ENCODE data around the gene RAB11FIP2. TPM values are rescaled to one million over a fixed set of nuclear protein-coding genes. Genes with fewer than 3 reads are reported as not detected.

The RAB11FIP2 gene
- total and polyA plus RNA-seq, 2 of the 4 experiments (the other 2 are of a cell fraction): 3.6 to 16.1 TPM

DNA sequence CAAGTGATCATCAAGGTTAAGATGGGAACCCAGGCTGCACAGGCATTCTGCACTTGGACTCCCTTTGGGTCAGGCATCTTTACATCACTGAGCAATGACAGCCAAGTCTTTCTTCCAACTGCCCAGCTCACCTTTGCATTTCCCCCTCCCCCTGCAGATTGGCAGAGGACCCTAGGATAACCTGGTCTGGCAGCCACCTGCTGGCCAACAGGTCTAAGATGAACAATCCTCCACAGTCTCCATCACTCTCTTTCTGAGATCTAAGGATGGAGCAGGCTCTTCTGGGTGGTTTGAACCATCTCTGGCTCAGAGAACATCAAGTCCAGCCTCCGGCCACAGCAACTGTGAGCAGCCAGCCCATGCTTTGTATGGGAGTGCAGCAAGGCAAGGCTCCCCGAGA lies 75.8 kb downstream of the RAB11FIP2 start:
- H3K4me2 ChIP-seq (ENCODE audit: low read depth, low read length): no peak overlapping the region
- no peaks in the 10 kb centered on the region for H3K36me3 ChIP-seq (ENCODE audit: control insufficient read depth, insufficient read depth, low read length)
- no peak overlapping the region for H3K4me3 ChIP-seq (ENCODE audit: insufficient read depth, low read depth, low read length)
- no peaks in the 10 kb centered on the region for H3K4me1 ChIP-seq (ENCODE audit: control insufficient read depth, insufficient read depth, low read length)
- H2BK120ac ChIP-seq (ENCODE audit: low read depth, low read length): no peak overlapping the region
- H3K14ac ChIP-seq (replicated peaks; ENCODE audit: low read depth, low read length): no peak overlapping the region
- intact Hi-C loops (cut with micrococcal nuclease) (no loop called here), dilution Hi-C loops (cut with HindIII; ENCODE audit: low sequenced_read_pairs, unreplicated experiment) (no loop called here), in situ Hi-C loops (cut with MboI; ENCODE audit: low sequenced_read_pairs) (no loop called here)
- TF ChIP-seq BHLHE40 (IDR thresholded peaks at IDR 0.05; ENCODE audit: low read depth, low read length) (no peak), MAZ (IDR thresholded peaks at IDR 0.05; ENCODE audit: borderline replicate concordance, low read depth, low read length) (no peak), SMC3 (IDR thresholded peaks at IDR 0.05; ENCODE audit: low read depth, low read length) (no peak), MAFK (IDR thresholded peaks at IDR 0.05; ENCODE audit: low read depth, low read length) (no peak), ELK1 (IDR thresholded peaks at IDR 0.05; ENCODE audit: borderline replicate concordance, low read depth, low read length) (no peak)
- TF ChIP-seq, protein P1, sequence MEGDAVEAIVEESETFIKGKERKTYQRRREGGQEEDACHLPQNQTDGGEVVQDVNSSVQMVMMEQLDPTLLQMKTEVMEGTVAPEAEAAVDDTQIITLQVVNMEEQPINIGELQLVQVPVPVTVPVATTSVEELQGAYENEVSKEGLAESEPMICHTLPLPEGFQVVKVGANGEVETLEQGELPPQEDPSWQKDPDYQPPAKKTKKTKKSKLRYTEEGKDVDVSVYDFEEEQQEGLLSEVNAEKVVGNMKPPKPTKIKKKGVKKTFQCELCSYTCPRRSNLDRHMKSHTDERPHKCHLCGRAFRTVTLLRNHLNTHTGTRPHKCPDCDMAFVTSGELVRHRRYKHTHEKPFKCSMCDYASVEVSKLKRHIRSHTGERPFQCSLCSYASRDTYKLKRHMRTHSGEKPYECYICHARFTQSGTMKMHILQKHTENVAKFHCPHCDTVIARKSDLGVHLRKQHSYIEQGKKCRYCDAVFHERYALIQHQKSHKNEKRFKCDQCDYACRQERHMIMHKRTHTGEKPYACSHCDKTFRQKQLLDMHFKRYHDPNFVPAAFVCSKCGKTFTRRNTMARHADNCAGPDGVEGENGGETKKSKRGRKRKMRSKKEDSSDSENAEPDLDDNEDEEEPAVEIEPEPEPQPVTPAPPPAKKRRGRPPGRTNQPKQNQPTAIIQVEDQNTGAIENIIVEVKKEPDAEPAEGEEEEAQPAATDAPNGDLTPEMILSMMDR (conservative IDR thresholded peaks at IDR 0.05; ENCODE audit: low read depth, low read length): no peak
- ATAC-seq (ENCODE audit: low read depth) (no peak), DNase-seq (no peak)
- H3K79me1 ChIP-seq (ENCODE audit: low read depth in 1 of 2, low read length in 2 of 2): no peaks in the 10 kb centered on the region
- no peak overlapping the region for H3K9ac ChIP-seq (ENCODE audit: low read depth, low read length)
- CTCF ChIA-PET: no interaction called here
- no peak overlapping the region for H3K23ac ChIP-seq (ENCODE audit: low read depth, low read length)
- no peaks in the 10 kb centered on the region for H3K9me3 ChIP-seq (ENCODE audit: control insufficient read depth, insufficient read depth, low read length)
- H2AFZ ChIP-seq (replicated peaks; ENCODE audit: low read length, poor library complexity): no peak overlapping the region
- no TSS peak for BruUV-seq (replicated peaks)
- H4K8ac ChIP-seq (ENCODE audit: low read depth in 2 of 2, low read length in 2 of 2): no peak overlapping the region
- H2BK15ac ChIP-seq (ENCODE audit: low read depth, low read length): no peak overlapping the region
- WGBS, 2 experiments (ENCODE audit: extremely low coverage in 2 of 2, insufficient read length in 1 of 2): no CpG with 5 or more reads among the region's 2 CpGs
- no peaks in the 10 kb centered on the region for H4K20me1 ChIP-seq (ENCODE audit: insufficient read depth, low read length)
- H4K5ac ChIP-seq (ENCODE audit: low read depth, low read length): no peak overlapping the region
- H2AK5ac ChIP-seq (ENCODE audit: low read depth, low read length): no peak overlapping the region
- no peak overlapping the region for H3K56ac ChIP-seq (ENCODE audit: extremely low read depth, insufficient read depth, low read length)
- no peak overlapping the region for H3K27ac ChIP-seq (ENCODE audit: insufficient read depth, low read length)
- no peak overlapping the region for H3K4ac ChIP-seq (ENCODE audit: low read depth, low read length)
- no peak overlapping the region for H4K91ac ChIP-seq (ENCODE audit: insufficient read depth, low read depth, low read length)
- POLR2A ChIA-PET (ENCODE audit: unreplicated experiment): no interaction called here
- no peaks in the 10 kb centered on the region for H3K9me1 ChIP-seq (ENCODE audit: insufficient read depth, low read length)
- H2AK9ac ChIP-seq (replicated peaks; ENCODE audit: low read depth, low read length, poor library complexity): no peak overlapping the region
- H3K18ac ChIP-seq (ENCODE audit: low read depth, low read length): no peak overlapping the region
- no peaks in the 10 kb centered on the region for H3K27me3 ChIP-seq (ENCODE audit: control insufficient read depth, insufficient read depth, low read length)
- no peak overlapping the region for H2BK5ac ChIP-seq (ENCODE audit: low read depth, low read length, poor library complexity, severe bottlenecking)
- no peak overlapping the region for H2BK20ac ChIP-seq (ENCODE audit: low read depth, low read length)
